ENCODE measurements around the gene PI4KA. TPM values are rescaled to one million over a fixed set of nuclear protein-coding genes. Genes with fewer than 3 reads are reported as not detected.

The PI4KA gene
- total and polyA plus RNA-seq, 2 experiments from 2014 or later: 83.7 to 85.2 TPM

DNA sequence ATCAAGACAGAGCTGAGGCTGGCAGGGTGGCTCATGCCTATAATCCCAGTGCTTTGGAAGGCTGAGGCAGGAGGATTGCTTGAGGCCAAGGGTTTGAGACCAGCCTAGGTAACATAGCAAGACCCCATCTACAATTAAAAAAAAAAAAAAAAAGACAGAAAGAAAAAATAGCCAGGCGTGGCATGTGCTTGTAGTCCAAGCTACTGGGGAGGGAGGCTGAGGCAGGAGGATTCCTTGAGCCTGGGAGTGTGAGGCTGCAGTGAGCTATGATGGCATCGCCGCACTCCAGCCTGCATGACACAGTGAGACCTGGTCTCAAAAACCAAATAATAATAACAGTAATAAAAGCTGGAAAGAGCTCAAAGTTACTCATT is 75.3 kb downstream of the PI4KA start:
- TF ChIP-seq, protein P1, sequence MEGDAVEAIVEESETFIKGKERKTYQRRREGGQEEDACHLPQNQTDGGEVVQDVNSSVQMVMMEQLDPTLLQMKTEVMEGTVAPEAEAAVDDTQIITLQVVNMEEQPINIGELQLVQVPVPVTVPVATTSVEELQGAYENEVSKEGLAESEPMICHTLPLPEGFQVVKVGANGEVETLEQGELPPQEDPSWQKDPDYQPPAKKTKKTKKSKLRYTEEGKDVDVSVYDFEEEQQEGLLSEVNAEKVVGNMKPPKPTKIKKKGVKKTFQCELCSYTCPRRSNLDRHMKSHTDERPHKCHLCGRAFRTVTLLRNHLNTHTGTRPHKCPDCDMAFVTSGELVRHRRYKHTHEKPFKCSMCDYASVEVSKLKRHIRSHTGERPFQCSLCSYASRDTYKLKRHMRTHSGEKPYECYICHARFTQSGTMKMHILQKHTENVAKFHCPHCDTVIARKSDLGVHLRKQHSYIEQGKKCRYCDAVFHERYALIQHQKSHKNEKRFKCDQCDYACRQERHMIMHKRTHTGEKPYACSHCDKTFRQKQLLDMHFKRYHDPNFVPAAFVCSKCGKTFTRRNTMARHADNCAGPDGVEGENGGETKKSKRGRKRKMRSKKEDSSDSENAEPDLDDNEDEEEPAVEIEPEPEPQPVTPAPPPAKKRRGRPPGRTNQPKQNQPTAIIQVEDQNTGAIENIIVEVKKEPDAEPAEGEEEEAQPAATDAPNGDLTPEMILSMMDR (IDR thresholded peaks at IDR 0.05; ENCODE audit: low read depth, low read length): no peak
- Histone ChIP-seq H3K27me3 (no peaks in the 10 kb centered on the region), H3K4me1 (ENCODE audit: low read depth) (peaks cover 34% of the 10 kb centered on the region), H3K9me3 (ENCODE audit: low read depth) (no peaks in the 10 kb centered on the region), H3K4me3 (no peak overlapping the region), H3K36me3 (no peaks in the 10 kb centered on the region), H3K27ac (no peak overlapping the region)
- no peak for DNase-seq (ENCODE audit: low read depth in 1 of 2, low spot score in 1 of 2)

DNA sequence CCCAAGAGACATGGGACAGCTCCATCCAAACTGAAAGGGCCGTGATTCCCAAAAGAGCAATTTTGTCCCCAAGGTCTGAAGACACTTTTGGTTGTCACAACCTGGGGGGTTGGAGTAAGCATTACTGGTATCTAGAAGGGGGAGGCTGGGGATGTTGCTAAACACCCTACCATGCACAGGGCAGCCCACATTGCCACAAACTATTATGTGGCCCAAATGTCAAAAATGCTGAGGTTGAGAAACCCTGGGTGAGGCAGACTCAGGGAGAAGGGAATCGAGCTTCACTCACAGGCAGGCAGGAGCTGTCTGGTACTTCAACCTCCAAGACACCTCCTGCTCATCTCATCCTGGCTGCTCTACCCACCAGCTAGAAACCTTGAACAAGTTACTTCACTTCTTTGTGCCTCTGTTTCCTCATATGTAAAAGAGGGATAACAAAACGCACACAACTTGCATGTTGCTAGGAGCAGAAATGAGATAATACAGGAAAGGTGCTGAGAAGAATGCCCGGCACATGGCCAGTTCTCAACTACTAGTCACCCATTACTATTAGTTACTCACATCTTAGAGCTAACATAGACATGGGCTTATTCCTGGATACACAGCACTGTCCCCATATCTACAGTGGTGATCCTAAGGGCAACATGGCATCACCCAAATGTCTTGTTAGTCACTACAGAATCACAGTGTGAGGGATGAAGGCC is 75.9 kb downstream of the PI4KA start:
- TF ChIP-seq, protein P1 (IDR thresholded peaks at IDR 0.05; ENCODE audit: low read depth, low read length): no peak
- Histone ChIP-seq H3K36me3 (no peaks in the 10 kb centered on the region), H3K9me3 (ENCODE audit: low read depth) (no peaks in the 10 kb centered on the region), H3K27me3 (no peaks in the 10 kb centered on the region), H3K27ac (no peak overlapping the region), H3K4me3 (no peak overlapping the region), H3K4me1 (ENCODE audit: low read depth) (peaks cover 33% of the 10 kb centered on the region)
- no peak for DNase-seq (ENCODE audit: low read depth in 1 of 2, low spot score in 1 of 2)

DNA sequence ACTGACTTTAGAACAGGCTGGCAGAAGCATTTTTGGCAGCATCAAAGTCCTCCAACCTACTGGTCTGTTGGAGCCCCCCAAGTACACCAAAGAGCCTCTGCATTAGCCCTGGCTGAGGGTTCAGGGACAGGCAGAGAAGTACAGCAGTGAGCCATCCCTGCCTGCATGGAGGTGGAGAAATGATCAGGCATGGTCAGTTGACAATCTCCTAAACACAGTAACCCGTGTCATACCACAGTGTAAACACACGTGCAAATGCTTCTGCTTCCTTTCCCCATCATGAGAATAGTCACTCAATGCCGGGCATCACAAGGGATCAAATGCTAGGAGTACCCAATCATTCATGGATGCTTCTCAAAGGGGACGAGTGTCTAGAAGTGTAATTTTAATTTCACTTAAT is 76.5 kb downstream of the PI4KA start:
- DNase-seq (ENCODE audit: low read depth in 1 of 2, low spot score in 1 of 2): no peak
- H3K27me3 ChIP-seq: no peaks in the 10 kb centered on the region
- no peaks in the 10 kb centered on the region for H3K9me3 ChIP-seq (ENCODE audit: low read depth)
- TF ChIP-seq, protein P1 (IDR thresholded peaks at IDR 0.05; ENCODE audit: low read depth, low read length): no peak
- no peak overlapping the region for H3K27ac ChIP-seq
- peaks cover 31% of the 10 kb centered on the region for H3K4me1 ChIP-seq (ENCODE audit: low read depth)
- no peak overlapping the region for H3K4me3 ChIP-seq
- H3K36me3 ChIP-seq: no peaks in the 10 kb centered on the region

DNA sequence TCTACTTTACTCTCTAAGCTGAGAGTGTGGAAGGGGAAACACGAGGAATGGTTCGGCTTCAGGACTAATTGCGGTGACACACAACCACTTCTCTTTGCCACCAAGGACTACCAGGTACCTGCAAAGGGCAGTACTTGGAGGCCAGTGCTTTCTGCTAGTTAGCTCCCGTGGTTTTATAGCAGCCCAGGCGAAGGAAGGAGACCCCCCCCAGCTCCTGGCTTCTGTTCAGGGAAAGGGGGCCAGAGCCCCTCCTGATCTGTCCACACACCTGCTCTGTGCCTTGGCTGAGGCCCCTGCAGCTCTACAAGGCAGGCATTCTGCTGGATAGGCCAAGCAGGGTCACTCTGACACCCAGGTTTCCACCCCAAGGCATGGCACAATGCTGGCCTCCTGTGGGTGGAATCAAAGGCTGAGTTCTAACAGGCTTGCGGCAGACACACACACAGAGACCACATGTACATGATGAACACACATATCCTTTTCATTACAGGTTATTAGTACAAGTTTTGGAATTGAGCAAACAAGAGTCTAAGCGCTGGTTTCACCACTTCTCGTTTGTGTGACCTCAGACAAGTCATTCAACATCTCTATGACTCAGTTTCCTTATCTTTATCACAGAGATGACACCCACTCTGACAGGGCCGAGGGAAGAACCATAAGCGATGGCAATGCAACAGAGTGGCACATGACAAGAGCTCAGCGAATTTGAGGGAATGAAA is 77.2 kb downstream of the PI4KA start:
- Histone ChIP-seq H3K27me3 (no peaks in the 10 kb centered on the region), H3K4me3 (no peak overlapping the region), H3K9me3 (ENCODE audit: low read depth) (no peaks in the 10 kb centered on the region), H3K27ac (no peak overlapping the region), H3K36me3 (no peaks in the 10 kb centered on the region), H3K4me1 (ENCODE audit: low read depth) (peaks cover 32% of the 10 kb centered on the region)
- TF ChIP-seq, protein P1 (IDR thresholded peaks at IDR 0.05; ENCODE audit: low read depth, low read length): no peak
- peak in 1 of 2 donors; percentile 30 for DNase-seq (ENCODE audit: low read depth in 1 of 2, low spot score in 1 of 2)

DNA sequence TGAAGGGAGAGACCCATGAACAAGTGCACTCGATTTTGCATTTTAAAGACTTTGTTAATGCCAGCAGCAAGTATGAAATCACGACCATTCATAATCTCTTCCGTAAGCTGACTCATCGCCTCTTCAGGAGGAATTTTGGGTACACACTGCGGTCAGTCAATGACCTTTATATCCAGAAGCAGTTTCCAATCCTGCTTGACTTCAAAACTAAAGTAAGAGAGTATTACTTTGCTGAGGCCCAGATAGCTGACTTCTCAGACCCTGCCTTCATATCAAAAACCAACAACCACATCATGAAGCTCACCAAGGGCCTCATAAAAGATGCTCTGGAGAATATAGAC is 78.8 kb downstream of the PI4KA start:
- Histone ChIP-seq H3K27me3 (no peaks in the 10 kb centered on the region), H3K9me3 (ENCODE audit: low read depth) (no peaks in the 10 kb centered on the region), H3K4me3 (no peak overlapping the region), H3K27ac (no peak overlapping the region), H3K36me3 (no peaks in the 10 kb centered on the region), H3K4me1 (ENCODE audit: low read depth) (peaks cover 39% of the 10 kb centered on the region)
- TF ChIP-seq, protein P1 (IDR thresholded peaks at IDR 0.05; ENCODE audit: low read depth, low read length): no peak
- peak in 1 of 2 donors; percentile 83 for DNase-seq (ENCODE audit: low read depth in 1 of 2, low spot score in 1 of 2)

All from cardiac muscle cell (in vitro differentiated cells and primary cell).